HepG2 (cell line): ENCODE measurements around the gene TPRN. TPM values are rescaled to one million over a fixed set of nuclear protein-coding genes. Genes with fewer than 3 reads are reported as not detected.

Experiments
- CSRNP2 ChIP-seq: sonication (generic); formaldehyde crosslinking; conservative IDR thresholded peaks from 2 replicates; pipeline ENCODE4 v1.8.0; 2022; ENCODE audit warnings: low read depth, missing genetic modification reagents
- DDIT3 ChIP-seq: sonication (generic); formaldehyde crosslinking; IDR thresholded peaks from 2 replicates; pipeline ENCODE4 v1.4.0; 2020; ENCODE audit warnings: mild to moderate bottlenecking, missing genetic modification reagents
- EHMT2 ChIP-seq: fragments of 200-600 bp; sonication (generic); IDR thresholded peaks from 2 replicates; pipeline ENCODE4 v1.7.0; 2017; ENCODE audit warnings: antibody characterized with exemption, low read depth, low read length, borderline replicate concordance
- ISL2 ChIP-seq: sonication (generic); formaldehyde crosslinking; IDR thresholded peaks from 2 replicates; pipeline ENCODE4 v1.5.0; 2020; ENCODE audit warnings: missing genetic modification reagents
- MTF1 ChIP-seq: sonication (generic); formaldehyde crosslinking; IDR thresholded peaks from 2 replicates; pipeline ENCODE4 v1.5.0; 2020; ENCODE audit warnings: missing genetic modification reagents
- SMARCC2 ChIP-seq: fragments of 450-650 bp; IDR thresholded peaks from 2 replicates; pipeline ENCODE4 v1.6.1; 2017; ENCODE audit warnings: antibody characterized with exemption, mild to moderate bottlenecking
- SMYD3 ChIP-seq: sonication (generic); formaldehyde crosslinking; IDR thresholded peaks from 2 replicates; pipeline ENCODE4 v1.8.1; 2023; ENCODE audit warnings: mild to moderate bottlenecking, missing genetic modification reagents
- TP53 ChIP-seq: sonication (generic); formaldehyde crosslinking; conservative IDR thresholded peaks from 2 replicates; pipeline ENCODE4 v1.4.0; 2020; ENCODE audit warnings: missing genetic modification reagents
- TSC22D2 ChIP-seq: sonication (generic); formaldehyde crosslinking; IDR thresholded peaks from 2 replicates; pipeline ENCODE4 v1.5.1; 2020; ENCODE audit warnings: missing genetic modification reagents, mild to moderate bottlenecking, borderline replicate concordance
- ZNF180 ChIP-seq: sonication (generic); formaldehyde crosslinking; IDR thresholded peaks from 2 replicates; pipeline ENCODE4 v1.4.0; 2020; ENCODE audit warnings: low read depth, missing genetic modification reagents, borderline replicate concordance
- ZNF235 ChIP-seq: sonication (generic); formaldehyde crosslinking; IDR thresholded peaks from 2 replicates; pipeline ENCODE4 v1.8.1; 2023; ENCODE audit warnings: mild to moderate bottlenecking, missing genetic modification reagents, borderline replicate concordance
- polyA plus RNA-seq, 8 experiments: library from polyadenylated mRNA; depleted of rRNA in 3 of 8; stranded (reverse) in 7 of 8; unstranded in 1 of 8; fragments of >200 nt; fragmentation: Illumina TruSeq in 4 of 8; extraction: Trizol in 4 of 8; gene quantifications; 2 replicates each; pipeline versions ENCODE4 v1.2.1 to v1.2.3, GENCODE V29; 2011 to 2016; ENCODE audit warnings: low read depth in 4 of 8, missing spikeins in 1 of 8, mixed read lengths in 1 of 8; ENCODE audit not compliant: insufficient read depth in 1 of 8
- total RNA-seq, 5 experiments: library from RNA; depleted of rRNA; stranded (reverse); fragments of >200 nt; fragmentation: Illumina TruSeq; extraction: Trizol; gene quantifications; 2 replicates each; pipeline ENCODE4 v1.2.3, GENCODE V29; 2016; ENCODE audit warnings: low read depth in 1 of 5
- TF ChIP-seq, protein P1 (sequence below): sonication (generic); formaldehyde crosslinking; IDR thresholded peaks from 2 replicates; pipeline ENCODE4 v1.9.0; 2022; ENCODE audit warnings: missing genetic modification reagents, mild to moderate bottlenecking, borderline replicate concordance

Gene TPRN
- total and polyA plus RNA-seq, 2 of the 13 experiments (the other 11 are each of a cell fraction or from before 2014, with no cell fraction given): 10.1 to 19.2 TPM

- TF ChIP-seq TSC22D2 (peak; percentile 91), MTF1 (0 out of 2 replicates have a peak, but pooled peaks have one; percentile 65), EHMT2 (no peak), SMARCC2 (no peak), CSRNP2 (CRISPR knock-in tag) (no peak), DDIT3 (no peak), ZNF235 (CRISPR knock-in tag) (0 out of 2 replicates have a peak, but pooled peaks have one; percentile 59), TP53 (CRISPR knock-in tag) (0 out of 2 replicates have a peak, but pooled peaks have one; percentile 39), SMYD3 (CRISPR knock-in tag) (no peak), ZNF180 (CRISPR knock-in tag) (0 out of 2 replicates have a peak, but pooled peaks have one; percentile 45), ISL2 (CRISPR knock-in tag) (peak; percentile 56)
- TF ChIP-seq, protein P1, sequence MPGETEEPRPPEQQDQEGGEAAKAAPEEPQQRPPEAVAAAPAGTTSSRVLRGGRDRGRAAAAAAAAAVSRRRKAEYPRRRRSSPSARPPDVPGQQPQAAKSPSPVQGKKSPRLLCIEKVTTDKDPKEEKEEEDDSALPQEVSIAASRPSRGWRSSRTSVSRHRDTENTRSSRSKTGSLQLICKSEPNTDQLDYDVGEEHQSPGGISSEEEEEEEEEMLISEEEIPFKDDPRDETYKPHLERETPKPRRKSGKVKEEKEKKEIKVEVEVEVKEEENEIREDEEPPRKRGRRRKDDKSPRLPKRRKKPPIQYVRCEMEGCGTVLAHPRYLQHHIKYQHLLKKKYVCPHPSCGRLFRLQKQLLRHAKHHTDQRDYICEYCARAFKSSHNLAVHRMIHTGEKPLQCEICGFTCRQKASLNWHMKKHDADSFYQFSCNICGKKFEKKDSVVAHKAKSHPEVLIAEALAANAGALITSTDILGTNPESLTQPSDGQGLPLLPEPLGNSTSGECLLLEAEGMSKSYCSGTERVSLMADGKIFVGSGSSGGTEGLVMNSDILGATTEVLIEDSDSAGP (CRISPR knock-in tag): no peak; the same call in 1 of the 2 replicates
These were observed 40.4 kb upstream of the TPRN start, which contains the start of gene TUBB4B (continued) for GRCh38 chr9:137240841-137241489.
